ENCODE results near the gene PRM3.

DNA sequence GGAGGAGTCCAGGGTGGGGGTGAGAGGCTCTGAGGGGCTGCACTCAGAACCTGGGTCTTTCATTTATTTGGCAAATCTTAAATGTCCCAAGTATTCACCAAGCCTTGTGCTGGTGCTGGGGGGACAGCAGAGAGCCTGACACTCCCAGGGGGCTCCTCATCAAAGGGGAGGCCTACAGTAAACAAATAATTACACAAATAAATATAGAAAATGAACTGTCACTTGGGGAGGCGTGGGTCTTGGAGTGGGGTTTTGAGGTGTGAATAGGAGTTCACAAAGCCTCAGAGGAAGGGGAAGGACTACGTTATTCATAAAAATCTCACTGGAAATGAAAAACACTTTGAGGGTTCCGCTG, 22.9 kb upstream of the PRM3 start:
- TF ChIP-seq POLR2A (IDR thresholded peaks at IDR 0.05): no peak
- TF ChIP-seq, protein P1, sequence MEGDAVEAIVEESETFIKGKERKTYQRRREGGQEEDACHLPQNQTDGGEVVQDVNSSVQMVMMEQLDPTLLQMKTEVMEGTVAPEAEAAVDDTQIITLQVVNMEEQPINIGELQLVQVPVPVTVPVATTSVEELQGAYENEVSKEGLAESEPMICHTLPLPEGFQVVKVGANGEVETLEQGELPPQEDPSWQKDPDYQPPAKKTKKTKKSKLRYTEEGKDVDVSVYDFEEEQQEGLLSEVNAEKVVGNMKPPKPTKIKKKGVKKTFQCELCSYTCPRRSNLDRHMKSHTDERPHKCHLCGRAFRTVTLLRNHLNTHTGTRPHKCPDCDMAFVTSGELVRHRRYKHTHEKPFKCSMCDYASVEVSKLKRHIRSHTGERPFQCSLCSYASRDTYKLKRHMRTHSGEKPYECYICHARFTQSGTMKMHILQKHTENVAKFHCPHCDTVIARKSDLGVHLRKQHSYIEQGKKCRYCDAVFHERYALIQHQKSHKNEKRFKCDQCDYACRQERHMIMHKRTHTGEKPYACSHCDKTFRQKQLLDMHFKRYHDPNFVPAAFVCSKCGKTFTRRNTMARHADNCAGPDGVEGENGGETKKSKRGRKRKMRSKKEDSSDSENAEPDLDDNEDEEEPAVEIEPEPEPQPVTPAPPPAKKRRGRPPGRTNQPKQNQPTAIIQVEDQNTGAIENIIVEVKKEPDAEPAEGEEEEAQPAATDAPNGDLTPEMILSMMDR (IDR thresholded peaks at IDR 0.05): no peak
